GM10266 (cell line): ENCODE measurements around the gene ATP8B3.

ENCODE experiments used
- DNase-seq: peaks from one replicate; pipeline ENCODE4 v3.0.0; 2012; ENCODE audit errors: extremely low spot score
- CTCF ChIP-seq: IDR thresholded peaks from 2 replicates; pipeline ENCODE4 v1.5.1; 2012; ENCODE audit warnings: mild to moderate bottlenecking, low read depth; ENCODE audit not compliant: control insufficient read depth, insufficient read depth; ENCODE audit errors: missing control alignments

ATP8B3 gene

GRCh38 chr19:1734321-1734966, 77.6 kb downstream of the ATP8B3 start:
- TF ChIP-seq CTCF = no peak
- no peak for DNase-seq
